Ascending aorta (tissue), 2 donors: ENCODE results near the gene SHOC2. TPM values are rescaled to one million over a fixed set of nuclear protein-coding genes. Genes with fewer than 3 reads are reported as not detected.

Experiments used
- DNase-seq, 2 donors: peaks; one replicate each; pipeline ENCODE4 v3.0.0-alpha.2; 2019; ENCODE audit warnings: low spot score in 2 of 2
- H3K27ac ChIP-seq, 2 donors: fragments of 200-600 bp; sonication (generic); one replicate each; pipeline ENCODE4 v1.5.1; 2016 to 2017; ENCODE audit warnings: mild to moderate bottlenecking in 1 of 2
- H3K27me3 ChIP-seq: fragments of 200-600 bp; sonication (generic); one replicate; pipeline ENCODE4 v1.5.1; 2017
- H3K36me3 ChIP-seq, 2 donors: fragments of 200-600 bp; sonication (generic); one replicate each; pipeline ENCODE4 v1.5.1; 2016
- H3K4me1 ChIP-seq, 2 donors: fragments of 200-600 bp; sonication (generic); one replicate each; pipeline ENCODE4 v1.5.1; 2016 to 2017; ENCODE audit warnings: mild to moderate bottlenecking in 1 of 2
- H3K4me3 ChIP-seq, 2 donors: fragments of 200-600 bp; sonication (generic); one replicate each; pipeline ENCODE4 v1.5.1; 2016 to 2017; ENCODE audit warnings: mild to moderate bottlenecking in 1 of 2
- H3K9me3 ChIP-seq, 2 donors: fragments of 200-600 bp; sonication (generic); one replicate each; pipeline ENCODE4 v1.5.1; 2016
- CTCF ChIP-seq, 3 experiments: fragments of 200-600 bp in 2 of 3; fragments of 450-650 bp in 1 of 3; sonication (generic) in 2 of 3; IDR thresholded peaks; one replicate each; pipeline ENCODE4 v1.5.1; 2016 to 2019; ENCODE audit warnings: antibody characterized with exemption in 3 of 3, mild to moderate bottlenecking in 1 of 3, moderate library complexity in 1 of 3
- intact Hi-C: fragments of 100-400 bp; cut with DNase I; formaldehyde crosslinking; loops from one replicate; pipeline ENCODE4 v1.15.1; 2023
- total RNA-seq: library from RNA; depleted of rRNA; stranded (reverse); fragments of >200 nt; gene quantifications from one replicate; pipeline ENCODE4 v1.1.0, GENCODE V29; 2016

The SHOC2 gene
- total RNA-seq, 1 donor from 2014 or later: 49.6 TPM

- H3K36me3 ChIP-seq: no peaks in the 10 kb centered on the region
- no peak for DNase-seq
- H3K4me3 ChIP-seq: no peak overlapping the region
- no peak for TF ChIP-seq CTCF (IDR thresholded peaks at IDR 0.05)
- intact Hi-C loops: no loop called here
- no peaks in the 10 kb centered on the region for H3K27me3 ChIP-seq
- no peak overlapping the region for H3K27ac ChIP-seq
- H3K9me3 ChIP-seq: no peaks in the 10 kb centered on the region
- no peaks in the 10 kb centered on the region for H3K4me1 ChIP-seq
Measured at GRCh38 chr10:110951381-110951780, 32.0 kb downstream of the SHOC2 start.

DNA sequence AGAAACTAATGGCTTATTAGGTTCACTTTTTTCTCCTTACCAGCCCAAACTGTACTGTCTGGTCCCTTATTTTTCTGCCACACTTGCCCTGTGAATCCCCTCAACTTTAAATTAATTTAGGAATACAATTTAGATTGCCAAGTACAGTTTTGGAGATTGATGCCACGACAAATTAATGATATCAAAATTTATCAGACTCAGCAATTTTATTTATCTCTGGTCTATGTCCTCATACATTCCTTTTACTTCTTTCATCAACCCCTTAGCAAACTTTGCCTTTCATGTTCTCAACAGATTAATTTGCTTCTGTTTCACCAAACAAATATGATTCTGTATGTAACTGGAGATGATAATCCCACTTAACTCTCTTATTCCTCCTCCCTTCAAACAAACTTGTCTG, 38.2 kb downstream of the SHOC2 start:
- no peak for DNase-seq
- Histone ChIP-seq H3K36me3 (no peaks in the 10 kb centered on the region), H3K4me1 (peaks cover 0 to 7% of the 10 kb centered on the region in 2 donors), H3K27ac (no peak overlapping the region), H3K9me3 (no peaks in the 10 kb centered on the region), H3K27me3 (no peaks in the 10 kb centered on the region), H3K4me3 (no peak overlapping the region)
- intact Hi-C loops: no loop called here
- TF ChIP-seq CTCF (IDR thresholded peaks at IDR 0.05): no peak

GRCh38 chr10:110959379-110960332, 40.3 kb downstream of the SHOC2 start:
- Histone ChIP-seq H3K4me1 (peaks cover 4 to 7% of the 10 kb centered on the region in 2 donors), H3K4me3 (no peak overlapping the region), H3K27ac (no peak overlapping the region), H3K9me3 (no peaks in the 10 kb centered on the region), H3K27me3 (no peaks in the 10 kb centered on the region), H3K36me3 (no peaks in the 10 kb centered on the region)
- no peak for TF ChIP-seq CTCF (IDR thresholded peaks at IDR 0.05)
- DNase-seq: no peak
- intact Hi-C loops: no loop called here

- intact Hi-C loops: no loop called here
- H3K4me1 ChIP-seq: peaks cover 4 to 14% of the 10 kb centered on the region in 2 donors
- H3K4me3 ChIP-seq: no peak overlapping the region
- no peaks in the 10 kb centered on the region for H3K36me3 ChIP-seq
- no peak for DNase-seq
- no peak for TF ChIP-seq CTCF (IDR thresholded peaks at IDR 0.05)
- H3K27ac ChIP-seq: no peak overlapping the region
- H3K27me3 ChIP-seq: no peaks in the 10 kb centered on the region
- H3K9me3 ChIP-seq: no peaks in the 10 kb centered on the region
Measured at GRCh38 chr10:110960333-110960712, 40.9 kb downstream of the SHOC2 start.

DNA sequence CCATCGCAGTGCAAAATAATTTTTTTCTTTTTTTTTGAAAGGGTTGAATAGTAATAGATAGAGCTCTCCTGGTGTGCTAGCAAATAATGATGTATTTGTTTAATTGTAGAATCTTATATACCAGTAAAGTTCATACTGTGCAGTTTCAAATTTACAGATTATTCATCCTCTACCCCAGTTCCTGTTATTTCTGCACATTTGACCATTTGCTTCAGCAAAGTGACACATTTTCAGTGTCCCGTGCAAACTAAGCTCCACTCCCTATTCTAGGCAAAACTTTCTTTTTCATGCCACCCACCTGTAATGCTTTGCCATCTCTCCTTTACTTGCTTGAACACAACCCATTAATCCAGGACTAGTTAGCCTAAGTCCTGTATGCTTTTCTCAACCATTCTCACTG, 43.0 kb downstream of the SHOC2 start:
- H3K27ac ChIP-seq: no peak overlapping the region
- intact Hi-C loops: no loop called here
- H3K4me3 ChIP-seq: no peak overlapping the region
- no peak for DNase-seq
- H3K36me3 ChIP-seq: no peaks in the 10 kb centered on the region
- TF ChIP-seq CTCF (IDR thresholded peaks at IDR 0.05): no peak
- no peaks in the 10 kb centered on the region for H3K9me3 ChIP-seq
- H3K27me3 ChIP-seq: no peaks in the 10 kb centered on the region
- H3K4me1 ChIP-seq: peaks cover 4 to 27% of the 10 kb centered on the region in 2 donors
